ENCODE data around the gene PARP11.
A peak's percentile ranks its signal among the peaks of the same experiment; 100 is the strongest.
"Not testable (repeated sequence)": the region's sequence is repeated elsewhere in the genome, so short reads cannot be mapped to it uniquely, and the experiment has no call there.

The PARP11 gene

DNA sequence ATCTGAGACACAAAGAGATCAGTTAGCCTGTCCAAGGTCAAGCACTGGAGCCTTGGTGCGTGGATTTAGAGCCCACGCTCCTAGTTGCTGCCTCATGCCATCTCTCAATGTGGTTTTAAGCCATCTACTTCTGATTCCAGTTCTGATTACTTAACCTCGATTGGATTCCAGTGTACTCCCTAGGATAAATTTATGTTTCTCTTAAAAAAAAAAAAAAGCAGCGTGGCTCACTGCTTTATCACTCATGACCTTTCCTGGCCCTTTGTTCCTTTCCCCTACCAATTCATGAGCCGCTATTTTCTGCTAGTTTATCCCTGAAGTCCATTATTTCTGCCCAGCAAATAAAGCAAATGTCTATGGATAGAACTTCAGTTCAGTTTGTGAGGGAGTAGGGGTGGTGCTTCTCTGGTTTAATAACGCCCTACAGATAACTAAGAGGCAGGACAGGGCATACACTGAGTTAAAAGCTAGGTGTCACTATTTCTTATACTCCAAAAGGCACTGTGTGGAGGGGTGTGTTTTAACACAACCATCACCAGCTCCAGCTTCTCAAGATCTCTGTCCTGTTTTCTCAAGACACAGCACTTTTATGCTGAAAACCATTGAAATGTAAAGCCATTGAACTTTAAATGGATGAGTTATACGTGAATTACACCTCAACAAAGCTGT lies 9.8 kb upstream of the PARP11 start:
- DNase-seq, result no peak

GRCh38 chr12:3882406-3882805 lies 9.2 kb upstream of the PARP11 start:
- DNase-seq, result no peak

GRCh38 chr12:3881281-3881950 lies 8.2 kb upstream of the PARP11 start:
- no peak for DNase-seq

- DNase-seq, result no peak
Measured at GRCh38 chr12:3879846-3880245, 6.6 kb upstream of the PARP11 start.

- DNase-seq, result no peak
Measured at GRCh38 chr12:3871356-3871755, 1.8 kb downstream of the PARP11 start.

- peak; percentile 34 for DNase-seq
Measured at GRCh38 chr12:3869865-3870264, 3.3 kb downstream of the PARP11 start.

DNA sequence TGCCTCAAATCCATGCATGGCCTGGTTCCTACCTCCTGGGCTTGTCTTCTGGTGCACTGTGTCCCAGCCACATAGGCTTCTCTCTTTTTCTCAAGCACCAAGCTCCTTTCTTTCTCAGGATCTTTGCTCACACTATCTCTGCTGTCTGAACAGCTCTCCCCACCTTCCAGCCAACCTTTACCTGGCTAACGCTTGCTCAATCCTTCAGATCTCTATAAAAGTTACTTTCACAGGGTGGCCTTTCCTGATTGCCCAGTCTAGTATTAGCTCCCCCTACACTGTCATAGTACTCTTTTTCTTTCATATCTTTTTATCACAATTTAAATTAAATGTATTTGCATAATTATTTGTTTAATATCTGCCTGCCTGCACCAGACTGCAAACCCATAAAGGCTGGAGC lies 3.8 kb downstream of the PARP11 start:
- no peak for DNase-seq

DNA sequence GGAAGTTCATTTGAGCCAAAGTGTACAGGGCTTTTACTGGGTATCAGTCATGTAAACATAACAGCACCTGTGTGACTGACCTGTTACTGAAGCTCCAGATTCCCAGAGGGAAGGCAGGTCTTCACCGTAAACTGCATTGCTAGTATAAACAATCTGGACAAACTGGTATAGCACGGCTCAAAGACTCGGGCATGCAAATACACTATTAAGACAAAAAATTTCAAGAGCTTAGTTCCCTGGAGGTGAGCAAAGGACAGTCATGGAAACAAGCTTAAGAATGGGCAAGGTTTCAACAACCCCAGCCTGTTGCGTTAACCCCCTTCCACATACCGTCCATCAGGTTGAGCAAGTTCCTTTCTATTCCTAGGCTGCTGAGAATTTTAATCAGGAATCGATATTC lies 9.4 kb downstream of the PARP11 start:
- no peak for DNase-seq

DNA sequence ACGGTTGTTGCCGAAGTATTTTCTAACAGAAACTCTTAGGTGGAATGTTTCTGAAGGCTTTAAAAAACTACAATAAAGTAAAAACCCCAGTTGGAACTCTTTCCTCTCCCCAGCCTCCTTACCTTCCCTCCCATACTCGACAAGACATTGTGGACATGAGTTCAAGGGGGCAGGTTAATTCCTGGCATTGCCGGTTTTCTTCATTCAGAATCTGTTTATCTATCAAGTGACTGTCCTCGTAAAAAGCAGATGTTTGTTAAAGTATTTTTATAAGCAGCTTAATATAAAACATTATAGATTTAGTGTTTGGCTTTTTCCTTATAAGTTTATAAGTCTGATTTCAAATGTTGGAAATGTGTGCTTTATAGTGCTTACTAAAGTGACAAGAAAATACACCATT lies 30.7 kb downstream of the PARP11 start:
- DNase-seq, result no peak

GRCh38 chr12:3841783-3842182 lies 31.4 kb downstream of the PARP11 start:
- no peak for DNase-seq

GRCh38 chr12:3840833-3841232 lies 32.4 kb downstream of the PARP11 start:
- not testable (repeated sequence) for DNase-seq

DNA sequence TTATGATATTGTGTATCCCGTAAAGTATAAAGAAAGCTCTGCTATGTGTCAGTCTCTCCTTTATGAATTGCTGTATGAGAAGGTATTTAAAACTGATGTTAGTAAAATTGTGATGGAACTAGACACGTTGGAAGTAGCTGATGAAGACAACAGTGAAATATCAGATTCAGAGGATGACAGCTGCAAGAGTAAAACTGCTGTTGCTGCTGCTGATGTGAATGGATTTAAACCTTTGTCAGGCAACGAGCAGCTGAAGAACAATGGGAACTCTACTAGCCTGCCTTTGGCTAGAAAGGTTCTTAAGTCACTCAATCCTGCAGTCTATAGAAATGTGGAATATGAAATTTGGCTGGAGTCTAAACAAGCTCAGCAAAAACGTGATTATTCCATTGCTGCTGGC lies 33.5 kb downstream of the PARP11 start:
- DNase-seq, result not testable (repeated sequence)

- peak; percentile 51 for DNase-seq
Measured at GRCh38 chr12:3838701-3839548, 34.3 kb downstream of the PARP11 start.

GRCh38 chr12:3838076-3838475 lies 35.1 kb downstream of the PARP11 start:
- DNase-seq, result no peak

GRCh38 chr12:3837049-3837448 lies 36.1 kb downstream of the PARP11 start:
- DNase-seq, result no peak

DNA sequence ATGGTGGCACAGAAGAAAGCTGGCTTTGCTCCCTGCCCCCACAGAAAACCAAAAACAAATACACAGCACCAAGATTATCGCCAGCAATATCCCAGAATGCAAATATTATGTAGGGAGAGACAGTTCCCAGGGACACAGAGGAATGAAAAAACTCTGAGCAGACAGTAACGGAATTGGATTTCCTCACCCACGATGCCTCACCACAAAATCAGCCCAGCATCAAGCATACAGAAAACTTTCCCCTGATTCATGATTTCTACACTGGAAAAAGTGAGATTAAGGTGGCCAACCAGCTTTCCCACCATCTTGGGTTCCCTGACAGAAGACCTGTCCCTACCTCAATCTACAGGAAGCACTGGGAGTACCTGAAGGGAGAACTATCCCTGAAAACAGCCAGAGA lies 36.6 kb downstream of the PARP11 start:
- peak; percentile 10 for DNase-seq

- no peak for DNase-seq
Measured at GRCh38 chr12:3835914-3836313, 37.3 kb downstream of the PARP11 start.

- no peak for DNase-seq
Measured at GRCh38 chr12:3834774-3835173, 38.4 kb downstream of the PARP11 start.

GRCh38 chr12:3833670-3834310 lies 39.4 kb downstream of the PARP11 start:
- no peak for DNase-seq

DNA sequence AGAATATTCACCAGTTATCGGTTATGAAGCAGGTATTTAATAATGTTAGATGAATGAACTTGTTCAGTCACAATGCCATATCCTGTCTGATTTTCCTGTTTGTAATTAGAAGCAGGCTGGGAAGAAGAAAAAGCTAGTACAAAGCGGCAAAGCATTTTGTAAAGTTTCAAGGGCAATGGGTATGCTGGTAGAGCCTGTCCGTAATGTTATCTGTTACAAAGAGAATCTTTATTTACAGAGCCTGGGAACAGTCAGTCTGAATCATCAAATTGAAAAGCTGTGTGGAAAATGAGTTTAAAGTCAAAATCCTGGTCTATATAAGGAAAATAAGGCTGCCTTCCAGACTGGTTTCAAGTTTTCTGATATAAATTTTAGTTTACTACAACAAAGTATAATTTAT lies 40.5 kb downstream of the PARP11 start:
- no peak for DNase-seq

GRCh38 chr12:3828888-3829287 lies 44.3 kb downstream of the PARP11 start:
- no peak for DNase-seq

GRCh38 chr12:3827301-3828000 lies 45.7 kb downstream of the PARP11 start:
- no peak for DNase-seq

- DNase-seq, result no peak
Measured at GRCh38 chr12:3821441-3821840, 51.8 kb downstream of the PARP11 start.
